Stimulated activated CD4-positive, alpha-beta T cell treated with anti-CD3 and anti-CD28 coated beads, Interleukin-1b, Interleukin-23, amount 100 ng/mL, for 48 hours (primary cell): ENCODE data around the gene TMED5.

Experiments
- DNase-seq: peaks from one replicate; pipeline ENCODE4 v3.0.0-alpha.2; 2020

The TMED5 gene

DNA sequence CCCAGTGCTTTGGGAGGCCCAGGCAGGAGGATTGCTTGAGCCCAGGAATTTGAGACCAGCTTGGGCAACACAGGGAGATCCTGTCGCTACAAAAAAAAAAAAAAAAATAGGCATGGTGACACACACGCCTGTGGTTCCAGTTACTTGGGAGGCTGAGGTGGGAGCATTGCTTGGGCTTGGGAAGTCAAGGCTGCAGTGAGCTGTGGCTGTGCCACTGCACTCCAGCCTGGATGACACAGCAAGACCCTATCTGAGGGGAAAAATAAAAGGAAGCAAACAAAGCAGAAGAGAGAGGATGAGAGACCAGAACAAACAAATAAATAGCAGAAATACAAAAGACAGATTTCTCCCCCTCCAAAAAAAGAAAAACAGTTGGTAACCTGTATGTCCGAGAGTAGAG is 67.1 kb downstream of the TMED5 start:
- DNase-seq: no peak

DNA sequence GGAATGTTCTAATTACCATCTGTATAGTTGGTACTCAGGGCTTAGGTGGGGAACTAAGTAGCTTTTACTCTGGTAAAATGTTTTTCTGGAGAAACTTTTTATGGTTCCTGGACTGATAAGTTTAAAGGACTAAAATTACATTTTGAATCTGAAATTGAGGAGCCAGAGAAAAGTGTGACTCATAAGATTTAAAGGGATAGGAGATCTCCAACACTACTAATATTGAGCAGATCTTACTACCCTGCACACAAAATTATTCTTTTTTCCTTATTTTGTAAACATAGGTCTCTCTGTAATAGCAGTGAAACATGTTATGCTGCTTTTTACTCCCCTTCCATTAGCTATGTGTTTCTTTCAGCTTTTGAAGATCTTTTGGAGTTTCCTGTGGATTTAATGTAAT is 68.7 kb downstream of the TMED5 start:
- no peak for DNase-seq

DNA sequence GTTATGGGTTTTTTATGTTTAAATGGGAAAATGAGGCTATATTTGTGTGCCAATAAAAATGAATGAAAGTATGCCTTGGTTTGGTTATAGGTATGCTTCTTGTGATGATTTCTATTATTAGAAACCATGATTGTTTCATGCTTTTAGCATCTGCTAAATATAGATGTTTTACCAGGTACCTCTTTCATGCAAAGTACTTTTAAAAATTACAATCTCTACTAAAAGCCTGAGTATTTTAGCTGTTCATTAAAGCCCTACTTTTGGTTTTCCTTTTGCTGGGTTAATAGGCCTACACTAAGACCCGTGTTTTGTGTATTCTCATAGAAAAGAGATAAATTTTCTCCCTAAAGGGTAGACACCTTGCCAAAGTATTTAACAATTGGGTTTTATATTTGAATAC is 69.1 kb downstream of the TMED5 start:
- no peak for DNase-seq

DNA sequence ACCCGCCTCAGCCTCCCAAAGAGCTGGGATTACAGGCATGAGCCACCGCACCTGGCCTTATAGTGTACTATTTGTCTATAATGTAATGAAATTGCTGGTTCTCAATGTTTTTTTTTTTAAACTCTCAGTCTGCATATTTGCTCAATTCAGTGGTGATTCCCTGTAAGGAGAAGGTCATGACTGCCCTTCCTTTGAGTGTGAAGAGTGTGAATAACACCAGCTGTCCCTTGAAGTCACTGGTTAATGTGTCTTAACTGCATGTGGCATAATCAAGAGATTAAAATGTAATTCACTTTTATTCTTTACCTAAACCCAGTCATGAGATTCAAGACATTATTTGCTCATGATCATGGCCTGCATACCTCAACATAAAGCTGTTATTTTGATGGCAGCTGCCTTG is 70.6 kb downstream of the TMED5 start:
- no peak for DNase-seq

DNA sequence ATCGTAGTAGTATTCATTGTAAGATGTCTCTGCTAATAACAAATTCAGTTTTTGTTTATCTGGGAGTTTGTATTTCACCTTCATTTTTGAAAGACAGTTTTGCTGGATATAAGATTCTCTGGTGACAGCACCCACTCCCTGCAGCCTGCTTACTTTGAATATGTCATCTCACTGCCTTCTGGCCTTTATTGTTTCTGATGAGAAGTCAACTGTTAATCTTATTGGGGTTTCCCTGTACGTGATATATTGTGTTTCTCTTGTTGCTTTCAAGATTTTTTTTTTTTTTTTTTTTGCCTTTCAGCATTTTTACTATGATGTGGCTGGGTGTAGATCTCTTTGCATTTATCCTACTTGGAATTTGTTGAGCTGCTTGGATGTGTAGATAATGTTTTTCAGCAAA is 71.9 kb downstream of the TMED5 start:
- DNase-seq: no peak

DNA sequence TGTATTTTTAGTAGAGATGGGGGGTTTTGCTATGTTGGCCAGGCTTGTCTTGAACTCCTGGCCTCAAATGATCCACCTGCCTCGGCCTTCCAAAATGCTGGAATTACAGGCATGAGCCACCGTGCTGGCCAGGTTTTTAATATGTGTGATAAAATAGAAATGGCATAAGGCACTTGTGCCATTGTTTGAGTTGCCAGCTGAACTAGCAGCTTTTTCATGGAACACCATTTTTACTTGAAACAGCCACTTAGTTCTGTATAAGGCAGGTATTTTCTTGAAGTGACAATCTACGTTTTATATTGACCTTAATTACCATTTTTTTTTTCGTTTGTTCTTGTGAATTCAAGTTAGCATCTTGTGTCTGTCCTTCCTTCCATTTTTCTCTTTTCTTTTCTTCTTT is 72.8 kb downstream of the TMED5 start:
- no peak for DNase-seq

DNA sequence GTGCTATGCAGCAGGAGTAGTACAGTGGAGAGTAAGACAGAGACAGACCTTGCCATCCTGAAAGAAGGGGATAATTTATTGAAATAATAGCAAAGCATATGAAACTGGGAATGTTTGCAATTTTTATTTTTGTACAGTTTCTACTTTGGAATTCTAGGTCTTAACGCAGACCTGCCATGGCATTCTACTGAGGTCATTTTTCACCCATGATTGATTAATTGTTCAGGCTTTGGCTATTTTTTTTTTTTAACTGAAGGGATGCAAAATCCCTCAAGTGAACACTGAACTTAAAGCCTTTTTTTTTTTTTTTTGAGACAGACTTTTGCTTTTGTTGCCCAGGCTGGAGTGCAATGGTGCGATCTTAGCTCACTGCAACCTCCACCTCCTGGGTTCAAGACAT is 74.0 kb downstream of the TMED5 start:
- DNase-seq: no peak

DNA sequence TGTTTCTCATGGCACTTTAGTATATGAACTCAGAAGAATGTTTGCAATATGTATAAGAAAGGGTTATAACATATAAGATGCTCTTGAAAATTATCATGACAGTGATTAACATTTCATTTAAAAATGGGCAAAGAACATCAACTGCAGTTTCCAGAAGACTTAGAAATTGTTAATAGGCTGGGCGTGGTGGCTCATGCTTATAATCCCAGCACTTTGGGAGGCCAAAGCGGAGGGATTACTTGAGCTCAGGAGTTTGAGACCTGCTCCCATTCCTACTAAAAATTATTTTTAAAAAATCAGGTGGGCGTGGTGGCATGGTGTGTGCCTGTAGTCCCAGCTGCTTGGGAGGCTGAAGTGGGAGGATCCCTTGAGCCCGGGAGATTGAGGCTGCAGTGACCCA is 78.1 kb downstream of the TMED5 start:
- DNase-seq: no peak
